HG02798 (cell line): ENCODE data around the gene TRIML1.
A peak's percentile ranks its signal among the peaks of the same experiment; 100 is the strongest.

ENCODE experiments used
- ATAC-seq: cut with Tn5 transposase; IDR thresholded peaks from one replicate; pipeline ENCODE4 v1.9.1; 2021; ENCODE audit warnings: mild to moderate bottlenecking; ENCODE audit not compliant: unreplicated experiment, poor library complexity

Gene TRIML1, protein sequence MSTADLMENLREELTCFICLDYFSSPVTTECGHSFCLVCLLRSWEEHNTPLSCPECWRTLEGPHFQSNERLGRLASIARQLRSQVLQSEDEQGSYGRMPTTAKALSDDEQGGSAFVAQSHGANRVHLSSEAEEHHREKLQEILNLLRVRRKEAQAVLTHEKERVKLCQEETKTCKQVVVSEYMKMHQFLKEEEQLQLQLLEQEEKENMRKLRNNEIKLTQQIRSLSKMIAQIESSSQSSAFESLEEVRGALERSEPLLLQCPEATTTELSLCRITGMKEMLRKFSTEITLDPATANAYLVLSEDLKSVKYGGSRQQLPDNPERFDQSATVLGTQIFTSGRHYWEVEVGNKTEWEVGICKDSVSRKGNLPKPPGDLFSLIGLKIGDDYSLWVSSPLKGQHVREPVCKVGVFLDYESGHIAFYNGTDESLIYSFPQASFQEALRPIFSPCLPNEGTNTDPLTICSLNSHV

GRCh38 chr4:188139141-188139540 lies at the start of gene TRIML1:
Gene TRIML1, plus strand, starts transcription at chr4:188139441. Its CDS starts 118 bp downstream, at chr4:188139559.
- ATAC-seq: no peak

DNA sequence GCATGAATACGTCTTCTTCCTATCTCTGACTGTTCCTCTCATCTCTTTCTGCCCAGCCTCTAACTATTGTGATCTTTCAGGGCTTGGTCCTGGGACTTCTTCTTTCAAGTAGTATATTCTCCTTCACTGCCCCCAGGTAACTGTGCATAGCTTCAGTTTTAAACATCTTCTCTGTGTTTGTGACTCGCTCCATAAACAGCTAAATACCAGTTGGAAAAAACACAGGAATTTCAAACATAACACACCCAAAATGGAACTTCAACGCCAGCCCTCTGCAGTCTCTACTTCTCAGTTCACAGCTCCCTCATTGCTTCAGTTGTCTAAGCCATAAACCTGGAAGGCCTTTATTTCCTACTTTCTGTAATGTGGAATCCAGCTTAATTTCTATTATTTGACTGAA lies 46.4 kb upstream of the TRIML1 start:
- ATAC-seq: no peak

DNA sequence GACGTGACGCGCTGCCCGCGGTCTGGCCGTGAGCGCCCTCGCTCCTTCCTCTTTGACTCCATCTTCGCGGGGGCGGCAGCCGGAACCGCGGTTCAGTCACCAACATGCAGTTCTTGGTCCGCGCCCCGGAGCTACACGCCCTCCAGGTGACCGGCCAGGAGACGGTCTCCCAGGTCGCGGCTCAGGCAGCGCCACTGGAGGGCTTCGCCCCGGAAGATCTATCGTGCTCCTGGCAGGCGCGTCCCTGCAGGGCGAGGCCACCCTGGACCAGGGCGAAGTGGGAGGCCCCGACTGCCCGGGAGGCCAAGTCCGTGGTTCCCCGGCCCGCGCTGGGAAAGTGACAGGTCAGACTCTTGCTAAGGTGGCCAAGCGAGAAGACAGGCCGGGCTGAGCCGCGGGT lies 32.8 kb upstream of the TRIML1 start:
- ATAC-seq: no peak

DNA sequence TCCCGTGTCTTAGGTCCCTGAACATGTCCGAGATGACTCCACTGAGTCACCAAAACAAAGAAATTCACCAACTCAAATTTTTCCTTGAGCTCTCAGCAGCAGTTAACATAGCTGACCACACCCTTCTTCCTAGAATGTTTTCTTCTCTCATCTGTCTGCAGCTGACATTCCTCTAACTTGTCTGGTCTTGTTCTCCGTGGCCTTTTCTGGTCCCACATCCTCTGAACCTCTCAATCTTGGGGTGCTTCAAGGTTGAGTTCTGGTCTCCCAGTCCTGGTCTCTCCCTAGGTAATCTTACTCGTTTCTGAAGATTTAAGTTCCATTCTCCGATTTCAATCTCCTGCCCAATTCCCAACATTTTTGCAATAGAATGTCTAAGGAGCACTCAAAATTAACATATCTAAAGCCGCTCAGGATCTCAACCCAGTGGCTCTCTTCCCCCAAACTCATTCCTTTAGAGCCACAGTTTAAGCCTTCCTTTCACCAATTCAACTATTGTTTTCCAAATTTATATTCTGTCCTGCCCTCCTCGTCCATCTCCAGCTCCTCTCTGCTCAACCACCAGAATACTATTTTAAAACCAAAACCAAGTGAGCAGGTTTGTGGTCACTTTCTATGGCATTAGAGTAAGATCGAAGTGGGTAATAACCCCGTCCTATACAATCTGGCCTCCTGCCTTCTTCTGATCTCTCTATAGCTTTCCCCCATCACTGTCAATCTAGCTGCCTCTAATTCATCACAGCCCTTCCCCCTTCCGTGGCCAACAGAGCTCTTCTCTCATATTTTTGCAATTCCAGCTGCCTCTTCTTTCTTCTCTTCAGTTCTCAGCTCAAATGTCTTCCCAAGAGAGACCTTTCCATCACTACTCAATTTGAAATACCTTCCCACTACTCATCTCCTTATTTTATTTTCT lies 31.1 kb upstream of the TRIML1 start:
- ATAC-seq: no peak

DNA sequence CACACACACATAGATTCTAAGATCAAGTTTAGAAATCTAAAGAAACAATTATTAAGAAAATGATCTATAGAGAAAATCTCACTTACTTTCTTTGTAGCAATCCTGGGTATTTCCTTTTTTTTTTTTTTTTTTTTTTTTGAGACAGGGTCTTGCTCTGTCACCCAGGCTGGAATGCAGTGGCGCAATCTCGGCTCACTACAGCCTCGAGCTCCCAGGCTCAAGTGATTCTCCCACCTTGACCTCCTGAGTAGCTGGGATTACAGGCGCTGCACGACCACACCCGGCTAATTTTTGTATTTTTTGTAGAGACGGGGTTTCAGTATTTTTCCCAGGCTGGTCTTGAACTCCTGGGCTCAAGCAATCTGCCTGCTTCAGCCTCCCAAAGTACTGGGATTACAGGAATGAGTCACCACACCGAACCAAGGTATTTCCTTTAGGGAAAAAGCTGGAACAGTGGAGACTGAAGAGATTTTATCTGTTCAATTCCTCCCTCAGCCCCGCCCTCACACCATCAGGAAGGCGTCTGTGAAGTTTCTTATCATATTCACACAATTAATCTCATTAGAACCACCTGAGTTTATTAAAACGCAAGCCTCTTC lies 30.0 kb upstream of the TRIML1 start, which contains the start of gene TRIML2:
Gene TRIML2 (minus strand): TSS at position 447 of the 599 bp plus-strand sequence. CDS start 4,235 bp downstream, outside the sequence.
- ATAC-seq: no peak

GRCh38 chr4:188110036-188110435 lies 29.2 kb upstream of the TRIML1 start:
- ATAC-seq: no peak

GRCh38 chr4:188110741-188111471 lies 28.3 kb upstream of the TRIML1 start:
- no peak for ATAC-seq

DNA sequence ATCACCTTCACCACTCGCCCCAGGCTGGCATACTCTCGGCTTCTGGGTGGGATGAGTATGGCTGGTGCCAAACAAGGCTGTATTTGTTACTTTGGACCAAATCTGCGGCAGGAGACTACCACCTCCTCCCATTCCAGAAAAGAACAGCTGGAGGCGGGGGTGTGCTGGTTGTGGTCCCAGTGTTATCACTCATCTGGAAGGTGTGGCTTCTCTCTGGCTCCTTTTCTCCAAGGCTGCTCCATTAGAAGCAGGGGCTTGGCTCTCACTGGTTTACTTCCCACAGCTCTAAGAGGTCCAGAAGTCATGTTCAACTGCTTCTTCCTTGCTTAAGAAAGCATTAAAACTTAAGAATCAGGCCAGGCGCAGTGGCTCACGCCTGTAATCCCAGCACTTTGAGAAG lies 27.3 kb upstream of the TRIML1 start:
- ATAC-seq: no peak

- ATAC-seq: no peak
These were observed 26.1 kb upstream of the TRIML1 start for GRCh38 chr4:188113156-188113555.

DNA sequence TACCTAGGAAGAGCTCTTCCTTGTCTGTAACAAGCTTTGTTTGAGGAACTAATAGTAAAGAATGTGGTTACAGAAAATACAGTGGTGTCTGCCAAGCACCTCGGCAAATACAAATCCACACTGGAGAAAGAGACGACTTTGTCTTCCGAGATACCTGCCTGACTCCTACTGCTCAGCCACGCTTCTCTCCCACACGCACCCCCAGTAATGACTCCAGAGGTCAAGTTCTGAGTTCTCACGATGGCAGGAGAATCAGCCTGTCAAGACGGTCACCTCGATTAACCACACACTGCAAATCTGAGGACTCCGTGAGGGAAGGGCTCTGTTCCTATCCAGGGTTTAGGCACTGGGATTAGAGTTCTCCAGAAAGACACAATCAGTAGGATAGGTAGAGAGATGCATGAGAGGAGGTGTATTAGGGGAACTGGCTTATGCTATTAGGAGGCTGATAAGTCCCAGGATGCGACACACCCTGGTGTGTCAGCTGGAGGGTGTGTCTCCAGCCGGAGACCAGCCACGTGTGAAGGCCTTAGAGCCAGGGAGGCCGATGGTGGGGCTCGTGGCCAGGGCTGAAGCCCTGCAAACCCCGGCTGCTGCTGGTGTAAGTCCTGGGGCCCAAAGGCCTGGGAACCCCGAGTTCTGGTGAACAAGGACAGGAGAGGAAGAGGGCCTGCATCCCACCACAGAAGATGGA lies 21.5 kb upstream of the TRIML1 start:
- no peak for ATAC-seq

- no peak for ATAC-seq
These were observed 17.7 kb upstream of the TRIML1 start for GRCh38 chr4:188121530-188121929.

GRCh38 chr4:188127214-188127874 lies 11.9 kb upstream of the TRIML1 start:
- ATAC-seq: peak; percentile 59

GRCh38 chr4:188130355-188130754 lies 8.9 kb upstream of the TRIML1 start:
- no peak for ATAC-seq

DNA sequence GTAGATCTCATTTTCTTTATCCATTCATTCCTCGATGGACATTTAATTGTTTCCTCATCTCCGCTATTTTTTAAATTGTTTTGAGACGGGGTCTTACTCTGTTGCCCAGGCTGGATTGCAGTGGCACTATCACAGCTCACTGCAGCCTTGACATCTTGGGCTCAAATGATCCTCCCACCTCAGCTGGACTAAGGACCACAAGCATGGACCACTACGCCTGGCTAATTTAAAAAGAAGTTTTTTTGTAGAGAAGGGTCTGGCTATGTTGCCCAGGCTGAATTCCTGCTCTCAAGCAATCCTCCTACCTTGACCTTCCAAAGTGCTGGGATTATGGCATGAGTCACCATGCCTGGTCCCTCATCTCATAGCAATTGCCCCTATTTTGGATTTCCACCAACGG lies 7.0 kb upstream of the TRIML1 start:
- no peak for ATAC-seq

DNA sequence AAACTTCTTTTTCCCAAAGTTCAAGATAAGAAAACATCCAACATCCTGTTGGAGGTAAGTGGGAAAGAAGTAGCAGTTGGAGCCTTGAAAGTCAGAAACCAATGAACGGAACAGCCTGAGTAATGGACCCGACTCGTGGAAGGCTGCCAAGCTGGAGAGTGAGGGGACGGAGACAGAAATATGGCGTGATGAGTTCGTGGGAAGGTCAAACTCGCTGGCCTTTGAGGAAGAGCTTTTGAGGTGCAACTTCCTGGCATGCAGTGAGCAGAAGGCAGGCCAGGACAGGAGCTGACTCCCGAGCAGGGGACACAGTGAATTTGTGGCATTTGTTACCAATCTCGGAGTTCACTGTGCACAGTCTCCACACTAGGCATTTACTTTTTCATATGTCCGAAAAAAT lies 1.0 kb upstream of the TRIML1 start:
- no peak for ATAC-seq

GRCh38 chr4:188139671-188140070 lies 430 bp downstream of the TRIML1 start:
- ATAC-seq: no peak

DNA sequence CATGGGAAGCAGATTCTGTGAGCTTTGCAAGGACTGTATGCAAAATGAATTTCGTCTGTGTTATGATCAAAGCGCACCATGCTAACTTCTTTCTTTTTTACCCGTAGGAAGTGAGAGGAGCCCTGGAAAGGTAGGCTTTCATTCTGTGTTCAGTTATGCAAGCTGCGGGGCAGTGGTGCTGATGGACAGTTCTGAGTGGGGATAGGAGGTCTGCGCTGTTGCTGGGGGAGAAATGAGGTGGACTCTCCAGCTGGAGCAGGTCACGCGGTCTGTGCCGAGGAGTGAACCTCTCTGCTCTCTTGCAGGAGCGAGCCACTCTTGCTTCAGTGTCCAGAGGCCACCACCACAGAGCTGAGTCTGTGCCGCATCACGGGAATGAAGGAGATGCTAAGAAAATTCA lies 4.5 kb downstream of the TRIML1 start:
- no peak for ATAC-seq

DNA sequence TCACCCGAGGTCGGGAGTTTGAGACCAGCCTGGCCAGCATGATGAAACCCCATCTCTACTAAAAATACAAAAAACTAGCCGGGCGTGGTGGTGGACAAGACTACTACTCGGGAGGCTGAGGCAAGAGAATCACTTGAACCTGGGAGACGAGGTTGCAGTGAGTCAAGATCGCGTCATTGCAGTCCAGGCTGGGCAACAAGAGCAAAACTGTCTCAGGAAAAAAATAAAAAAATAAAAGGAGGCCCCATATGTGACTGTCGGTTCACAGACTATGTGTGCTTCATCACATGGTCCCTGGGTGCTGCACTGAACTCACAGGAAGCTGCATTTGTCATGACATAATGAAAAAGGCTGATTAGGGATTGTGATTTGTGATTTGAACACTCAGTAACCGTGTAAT lies 6.4 kb downstream of the TRIML1 start:
- no peak for ATAC-seq

DNA sequence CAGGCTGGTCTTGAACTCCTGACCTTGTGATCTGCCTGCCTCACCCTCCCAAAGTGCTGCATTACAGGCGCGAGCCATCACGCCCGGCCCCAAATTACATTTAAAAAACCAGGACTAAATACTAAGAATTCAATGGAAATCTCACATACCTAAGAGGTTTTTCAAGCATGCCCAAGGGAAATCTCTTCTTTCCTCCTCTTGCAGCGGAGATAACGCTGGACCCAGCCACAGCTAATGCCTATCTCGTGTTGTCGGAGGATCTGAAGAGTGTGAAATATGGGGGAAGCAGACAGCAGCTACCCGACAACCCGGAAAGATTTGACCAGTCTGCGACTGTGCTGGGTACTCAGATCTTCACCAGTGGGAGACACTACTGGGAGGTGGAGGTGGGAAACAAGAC lies 7.4 kb downstream of the TRIML1 start:
- ATAC-seq: no peak
